HUES6 (cell line): ENCODE results near the gene P2RX3.
A peak's percentile ranks its signal among the peaks of the same experiment; 100 is the strongest.

Experiments used
- H3K27ac ChIP-seq: 2 replicates; pipeline ENCODE4 v1.7.0; 2013; ENCODE audit warnings: low read depth, mild to moderate bottlenecking, low read length, inconsistent platforms
- H3K27me3 ChIP-seq: 2 replicates; pipeline ENCODE4 v1.6.1; 2013; ENCODE audit warnings: low read length; ENCODE audit not compliant: control insufficient read depth, insufficient read depth
- H3K36me3 ChIP-seq: 2 replicates; pipeline ENCODE4 v1.6.1; 2013; ENCODE audit warnings: low read length; ENCODE audit not compliant: control insufficient read depth, insufficient read depth
- H3K4me1 ChIP-seq: 2 replicates; pipeline ENCODE4 v1.6.1; 2013; ENCODE audit warnings: low read length; ENCODE audit not compliant: control insufficient read depth, insufficient read depth
- H3K4me3 ChIP-seq: 2 replicates; pipeline ENCODE4 v1.5.1; 2013; ENCODE audit warnings: low read depth, low read length
- H3K9ac ChIP-seq: one replicate; pipeline ENCODE4 v1.6.1; 2013; ENCODE audit warnings: mild to moderate bottlenecking, low read length
- H3K9me3 ChIP-seq: 2 replicates; pipeline ENCODE4 v1.6.1; 2013; ENCODE audit warnings: low read depth, low read length; ENCODE audit not compliant: control insufficient read depth, insufficient read depth

The P2RX3 gene

DNA sequence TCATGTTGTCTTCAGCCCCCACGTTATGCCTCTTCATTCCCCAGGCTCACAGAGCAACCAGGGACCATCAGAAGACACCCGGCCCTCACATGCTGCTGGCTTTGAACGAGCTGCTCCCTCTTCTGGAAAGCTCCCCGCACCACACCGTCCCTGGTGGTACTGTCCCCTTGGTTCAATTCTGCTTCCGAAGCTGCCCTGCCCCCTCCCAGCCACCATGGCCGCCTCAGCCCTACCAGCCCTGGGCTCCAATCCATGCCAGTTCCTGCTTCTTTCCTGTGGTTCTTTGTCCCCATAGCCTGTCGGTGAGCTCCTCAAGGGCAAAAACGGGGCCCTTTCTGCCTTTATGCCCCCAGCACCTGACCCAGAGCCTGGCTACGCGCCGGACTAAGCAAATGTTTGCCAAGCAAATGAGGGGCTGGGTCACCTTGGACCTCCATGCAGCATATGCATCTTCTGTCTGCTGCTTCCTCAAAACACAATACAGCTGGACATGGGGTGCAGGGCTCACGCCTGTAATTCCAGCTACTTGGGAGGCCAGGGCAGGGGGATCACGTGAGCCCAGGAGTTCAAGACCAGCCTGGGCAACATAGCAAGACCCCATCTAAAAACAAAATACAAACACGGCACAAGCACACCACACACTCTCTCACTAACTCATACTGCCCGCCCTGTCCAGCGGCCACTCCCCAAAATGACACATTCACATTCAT is 34.7 kb upstream of the P2RX3 start:
- Histone ChIP-seq H3K4me3 (no peak overlapping the region), H3K9me3 (peaks cover 13% of the 10 kb centered on the region), H3K27ac (no peak overlapping the region), H3K9ac (no peak overlapping the region), H3K36me3 (peaks cover 77% of the 10 kb centered on the region), H3K27me3 (no peaks in the 10 kb centered on the region), H3K4me1 (peaks cover 14% of the 10 kb centered on the region; the same call in 1 of the 2 replicates)

DNA sequence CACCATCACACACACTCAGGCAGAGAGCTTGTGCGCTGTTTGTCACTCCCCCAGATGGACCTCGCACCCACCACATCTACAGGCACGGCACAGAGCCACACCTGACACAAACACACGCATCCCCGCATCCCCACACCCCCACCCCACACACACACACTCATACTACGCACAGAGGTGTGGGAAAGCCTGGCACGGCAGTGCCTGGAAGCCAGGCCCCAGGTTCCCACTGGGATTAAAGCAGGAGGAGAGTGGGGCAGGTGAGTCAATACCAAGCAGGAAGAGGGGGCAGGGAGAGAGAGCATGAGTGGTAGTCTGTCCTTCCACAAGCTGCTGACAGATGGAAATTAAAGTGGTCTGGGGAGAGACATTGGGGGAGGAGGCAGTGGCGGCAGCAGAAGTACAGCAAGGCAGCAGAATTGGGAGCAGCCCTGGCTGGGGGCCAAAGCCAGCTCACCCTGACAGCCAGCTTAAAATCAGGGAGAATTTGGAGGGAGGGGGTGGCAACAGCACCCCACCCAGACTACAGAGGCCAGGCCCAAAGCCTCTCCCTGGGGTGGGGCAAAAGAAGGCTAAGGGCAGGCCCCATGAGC is 34.1 kb upstream of the P2RX3 start:
- Histone ChIP-seq H3K4me1 (peaks cover 14% of the 10 kb centered on the region; the same call in 1 of the 2 replicates), H3K27ac (no peak overlapping the region), H3K27me3 (no peaks in the 10 kb centered on the region), H3K36me3 (peaks cover 78% of the 10 kb centered on the region), H3K9me3 (peaks cover 12% of the 10 kb centered on the region), H3K9ac (no peak overlapping the region), H3K4me3 (no peak overlapping the region)

DNA sequence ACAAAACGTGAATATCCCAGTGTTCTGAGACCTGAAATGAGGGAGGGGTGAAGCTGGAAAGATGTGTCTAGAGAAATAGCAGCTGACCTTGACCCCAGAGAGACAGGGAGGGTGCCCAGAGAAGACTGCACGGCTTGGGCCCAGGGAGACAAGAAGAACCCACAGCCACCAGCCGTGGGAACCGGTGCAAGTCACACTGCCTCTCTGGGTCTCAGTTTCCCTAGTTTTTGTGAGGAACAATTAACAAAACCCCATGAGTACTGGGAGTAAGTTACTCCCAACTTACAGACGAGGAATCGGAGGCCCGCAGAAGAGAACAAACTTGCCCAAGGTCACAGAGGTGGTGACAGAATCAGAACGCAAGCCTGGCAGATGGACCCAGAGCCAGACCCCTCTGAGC is 32.6 kb upstream of the P2RX3 start:
- Histone ChIP-seq H3K27me3 (no peaks in the 10 kb centered on the region), H3K36me3 (peaks cover 78% of the 10 kb centered on the region), H3K9ac (no peak overlapping the region), H3K27ac (no peak overlapping the region), H3K4me1 (peaks cover 16% of the 10 kb centered on the region), H3K9me3 (no peaks in the 10 kb centered on the region), H3K4me3 (no peak overlapping the region)

DNA sequence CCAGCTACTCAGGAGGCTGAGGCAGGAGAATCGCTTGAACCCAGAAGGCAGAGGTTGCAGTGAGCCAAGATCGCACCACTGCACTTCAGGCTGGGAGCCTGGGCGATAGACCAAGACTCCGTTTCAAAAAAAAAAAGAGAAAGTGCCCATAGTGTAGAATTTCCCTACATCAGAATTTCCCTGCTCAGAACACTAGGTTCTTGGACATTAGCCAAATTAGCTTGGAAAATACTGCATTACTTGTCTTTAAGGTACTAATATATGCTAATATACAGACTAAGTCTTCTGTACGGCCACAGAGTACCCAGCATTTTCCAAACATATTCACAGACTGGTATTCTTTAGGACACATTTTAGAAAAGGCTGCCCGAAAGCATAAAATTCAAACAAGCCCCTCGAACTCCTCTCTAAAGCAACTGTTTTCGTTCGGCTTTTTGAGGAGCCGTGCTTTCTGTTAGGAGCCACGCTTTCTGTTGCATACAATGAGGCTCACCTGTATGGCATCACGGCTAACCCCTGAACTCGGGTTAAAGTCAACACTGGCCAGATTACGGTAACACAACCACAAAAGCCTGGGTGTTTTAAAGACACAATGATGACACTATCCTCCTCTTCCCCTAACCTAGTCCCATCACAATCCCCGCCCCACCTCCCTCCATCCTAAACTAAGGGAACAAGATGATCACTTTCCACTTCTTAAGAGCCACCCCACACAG is 31.8 kb upstream of the P2RX3 start:
- H3K4me1 ChIP-seq: peaks cover 22% of the 10 kb centered on the region
- H3K27me3 ChIP-seq: no peaks in the 10 kb centered on the region
- H3K36me3 ChIP-seq: peaks cover 72% of the 10 kb centered on the region
- no peak overlapping the region for H3K4me3 ChIP-seq
- no peak overlapping the region for H3K9ac ChIP-seq
- H3K27ac ChIP-seq: no peak overlapping the region
- no peaks in the 10 kb centered on the region for H3K9me3 ChIP-seq

DNA sequence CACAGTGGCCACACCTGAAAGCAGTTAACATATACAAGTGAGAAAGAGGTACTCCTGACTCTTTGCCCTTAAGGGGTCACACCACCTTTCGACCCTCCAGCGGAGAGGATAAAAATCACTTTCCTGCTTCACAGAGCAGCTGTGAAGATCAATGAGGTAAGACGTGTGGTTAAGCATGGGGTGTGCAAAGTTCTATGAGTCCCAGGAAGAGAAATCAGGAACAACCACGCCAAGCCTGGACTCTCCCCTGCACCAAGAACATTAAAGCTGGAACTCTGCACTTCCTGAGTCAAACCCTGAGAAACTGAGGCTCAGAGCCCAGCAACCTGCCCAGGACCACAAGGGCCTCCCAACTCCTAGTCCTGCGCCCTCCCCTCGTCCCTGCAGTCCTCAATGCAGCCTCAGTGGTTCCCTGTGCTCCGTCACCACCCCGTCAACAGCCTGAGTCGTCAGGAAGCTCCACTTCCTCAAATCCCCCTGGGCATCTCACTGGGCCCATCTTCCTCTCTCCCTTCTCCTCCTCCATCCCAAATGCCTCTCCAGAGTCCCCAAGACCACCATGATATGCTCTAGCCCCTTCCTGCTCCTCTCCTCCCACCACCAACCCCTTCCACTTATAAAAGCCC is 31.1 kb upstream of the P2RX3 start:
- H3K27me3 ChIP-seq: no peaks in the 10 kb centered on the region
- H3K27ac ChIP-seq: no peak overlapping the region
- H3K4me3 ChIP-seq: no peak overlapping the region
- peaks cover 27% of the 10 kb centered on the region for H3K4me1 ChIP-seq
- H3K9ac ChIP-seq: no peak overlapping the region
- no peaks in the 10 kb centered on the region for H3K9me3 ChIP-seq
- H3K36me3 ChIP-seq: peaks cover 68% of the 10 kb centered on the region

DNA sequence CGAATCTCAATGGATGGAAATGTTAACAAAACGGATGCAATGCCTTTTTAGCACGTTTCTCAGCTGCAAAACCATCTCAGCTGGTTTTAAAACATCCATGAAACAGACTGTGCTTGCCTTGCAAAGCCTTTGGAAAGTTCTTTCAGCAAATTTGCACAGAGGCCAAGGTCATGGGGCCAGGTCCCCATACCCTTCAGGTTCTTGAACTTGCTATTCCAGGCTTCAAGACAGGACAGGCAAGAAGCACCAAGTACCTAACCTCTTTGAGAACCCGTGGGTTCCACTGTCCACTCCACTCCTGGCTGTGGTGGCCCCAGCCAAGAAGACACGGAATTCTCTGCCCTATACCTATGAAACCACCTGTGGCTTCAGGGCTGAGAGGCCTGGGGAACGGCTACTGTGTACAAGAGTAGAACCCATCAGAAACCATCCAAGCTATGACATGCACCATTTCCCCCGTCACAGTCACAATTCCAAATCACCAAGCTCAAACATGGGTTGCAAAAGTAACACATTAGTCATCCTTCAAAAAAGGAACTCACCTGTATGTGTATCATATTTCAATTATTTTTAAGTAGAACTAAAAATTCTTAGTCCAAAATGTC is 30.4 kb upstream of the P2RX3 start:
- peaks cover 34% of the 10 kb centered on the region for H3K4me1 ChIP-seq
- no peak overlapping the region for H3K9ac ChIP-seq
- H3K9me3 ChIP-seq: no peaks in the 10 kb centered on the region
- no peak overlapping the region for H3K4me3 ChIP-seq
- no peak overlapping the region for H3K27ac ChIP-seq
- no peaks in the 10 kb centered on the region for H3K27me3 ChIP-seq
- peaks cover 68% of the 10 kb centered on the region for H3K36me3 ChIP-seq

DNA sequence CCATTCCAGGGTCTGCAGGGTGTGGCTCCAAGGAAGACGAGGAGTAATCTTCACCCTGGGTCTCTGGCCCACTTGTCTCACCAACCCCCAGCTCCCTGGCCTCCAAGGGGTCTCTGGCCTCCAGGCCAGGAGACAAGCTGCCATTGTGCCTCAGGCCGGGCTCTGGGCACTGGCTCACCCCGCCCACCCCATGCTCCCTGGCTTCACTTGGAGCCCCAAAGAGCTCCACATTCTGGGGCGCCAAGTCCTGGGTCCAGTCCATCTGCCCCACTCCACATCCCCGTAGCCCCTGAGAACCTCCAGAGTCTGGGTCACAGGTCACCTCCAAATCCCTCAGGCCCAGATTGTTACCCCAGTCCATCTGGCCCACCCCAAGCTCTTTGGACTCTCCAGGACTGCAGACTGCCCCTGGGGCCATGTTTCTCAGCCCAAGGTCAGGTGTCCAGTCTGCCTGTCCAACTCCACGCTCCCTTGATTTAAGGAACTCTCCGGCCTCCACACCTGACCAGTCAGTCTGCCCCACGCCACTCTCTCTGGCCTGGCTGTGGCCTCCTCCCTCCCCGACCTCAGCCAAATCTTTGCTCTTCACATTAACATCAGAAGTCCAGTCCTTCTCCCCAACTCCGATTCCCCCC is 29.6 kb upstream of the P2RX3 start:
- no peaks in the 10 kb centered on the region for H3K9me3 ChIP-seq
- H3K27ac ChIP-seq: 0 out of 2 replicates have a peak overlapping the region, but pooled peaks have one; percentile 13
- H3K36me3 ChIP-seq: peaks cover 67% of the 10 kb centered on the region
- H3K9ac ChIP-seq: no peak overlapping the region
- H3K4me3 ChIP-seq: no peak overlapping the region
- H3K27me3 ChIP-seq: no peaks in the 10 kb centered on the region
- H3K4me1 ChIP-seq: peaks cover 37% of the 10 kb centered on the region

DNA sequence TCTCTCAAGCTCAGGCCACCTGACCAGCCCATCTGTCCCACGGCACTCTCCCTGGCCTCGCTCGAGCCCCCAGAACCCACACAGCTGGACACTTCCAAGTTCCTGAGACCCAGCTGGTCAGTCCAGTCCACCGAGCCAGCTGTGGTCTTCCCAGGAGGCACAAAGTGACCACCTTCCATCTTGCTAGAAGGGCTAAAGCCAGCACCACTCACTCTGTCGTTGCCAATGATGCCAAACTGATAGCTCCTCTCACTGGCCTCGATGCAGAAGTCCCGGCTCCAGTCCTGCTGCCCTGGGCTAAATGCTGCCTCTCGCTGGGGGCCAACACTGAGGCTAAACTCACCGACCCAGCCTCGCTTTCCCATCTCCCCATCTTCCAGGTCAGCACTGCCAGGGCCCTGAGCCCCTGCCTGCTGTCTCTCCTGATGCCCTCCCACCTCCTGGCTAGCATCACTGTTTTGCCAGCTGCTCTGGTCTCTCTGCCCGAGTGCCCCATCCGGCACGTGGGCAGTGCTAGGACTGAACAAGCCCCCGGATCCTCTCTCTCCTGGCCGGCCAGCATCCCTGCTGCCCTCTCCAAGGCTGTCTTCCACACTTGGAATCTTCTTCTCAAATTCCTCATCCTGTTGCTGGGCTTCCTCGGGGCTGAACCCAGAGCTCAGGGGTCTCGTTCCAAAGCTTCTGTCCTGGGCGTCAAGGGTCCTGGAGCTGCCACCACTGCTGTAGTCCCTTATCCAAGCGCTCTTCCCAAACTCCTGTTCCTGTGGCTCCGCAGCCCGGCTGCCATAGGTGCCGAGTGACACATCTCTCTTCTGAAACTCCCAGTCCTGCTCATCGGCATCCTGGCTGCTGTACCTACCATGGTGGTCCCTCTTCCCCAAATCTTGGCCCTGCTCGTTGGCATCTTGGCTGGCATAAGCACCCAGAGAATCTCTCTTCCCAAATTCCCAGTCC is 28.8 kb upstream of the P2RX3 start:
- Histone ChIP-seq H3K9me3 (no peaks in the 10 kb centered on the region), H3K27me3 (no peaks in the 10 kb centered on the region), H3K9ac (no peak overlapping the region), H3K27ac (0 out of 2 replicates have a peak overlapping the region, but pooled peaks have one; percentile 13), H3K4me3 (no peak overlapping the region), H3K4me1 (peaks cover 46% of the 10 kb centered on the region), H3K36me3 (peaks cover 75% of the 10 kb centered on the region)

DNA sequence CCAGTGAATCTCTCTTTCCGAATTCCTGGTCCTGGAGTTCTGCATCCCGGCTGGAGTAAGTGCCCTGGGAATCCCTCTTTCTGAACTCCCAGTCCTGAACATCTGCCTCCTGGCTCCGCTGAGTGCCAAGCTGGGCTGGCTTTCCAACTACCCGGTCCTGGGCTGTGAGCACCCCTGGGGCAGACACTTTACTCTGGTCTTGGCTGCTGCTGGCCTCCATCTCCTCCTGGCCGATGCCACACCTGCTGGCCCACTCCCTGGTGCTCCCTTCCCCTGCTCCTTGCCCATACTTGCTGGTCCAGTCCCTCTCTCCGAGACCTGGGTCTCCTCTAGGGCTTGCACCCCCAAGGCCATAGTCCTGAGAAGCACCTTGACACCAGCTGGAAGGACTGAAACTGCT is 28.1 kb upstream of the P2RX3 start:
- Histone ChIP-seq H3K27ac (no peak overlapping the region), H3K9me3 (no peaks in the 10 kb centered on the region), H3K27me3 (no peaks in the 10 kb centered on the region), H3K4me1 (peaks cover 50% of the 10 kb centered on the region), H3K9ac (no peak overlapping the region), H3K4me3 (no peak overlapping the region), H3K36me3 (peaks cover 79% of the 10 kb centered on the region)
